OCI-LY1 (cell line): Measurements from ENCODE around the gene ARFGEF3.

Experiments
- H2AFZ ChIP-seq: fragments of 200-600 bp; sonication (generic), shearing (Covaris generic); 2 replicates; pipeline ENCODE4 v1.6.0; 2014; ENCODE audit warnings: antibody characterized with exemption, mild to moderate bottlenecking, low read length
- H3F3A ChIP-seq: fragments of 200-600 bp; sonication (generic), shearing (Covaris generic); 2 replicates; pipeline ENCODE4 v1.6.0; 2014; ENCODE audit warnings: mild to moderate bottlenecking, antibody characterized with exemption, low read length, moderate library complexity; ENCODE audit not compliant: insufficient read depth
- H3K27ac ChIP-seq: fragments of 200-600 bp; sonication (generic); 2 replicates; pipeline ENCODE4 v1.5.1; 2014; ENCODE audit warnings: low read length, mixed run types, mild to moderate bottlenecking, low read depth; ENCODE audit not compliant: poor library complexity, severe bottlenecking
- H3K27me3 ChIP-seq: fragments of 200-600 bp; sonication (generic); 2 replicates; pipeline ENCODE4 v1.6.0; 2014; ENCODE audit warnings: antibody characterized with exemption, mild to moderate bottlenecking, low read length, moderate library complexity; ENCODE audit not compliant: insufficient read depth
- H3K36me3 ChIP-seq: fragments of 200-600 bp; sonication (generic); 2 replicates; pipeline ENCODE4 v1.6.1; 2014; ENCODE audit warnings: mild to moderate bottlenecking, antibody characterized with exemption, low read length, moderate library complexity, mixed read lengths; ENCODE audit not compliant: insufficient read depth
- H3K4me1 ChIP-seq: fragments of 200-600 bp; sonication (generic); 2 replicates; pipeline ENCODE4 v1.5.1; 2014; ENCODE audit warnings: mild to moderate bottlenecking, low read length, moderate library complexity; ENCODE audit not compliant: insufficient read depth, severe bottlenecking
- H3K4me2 ChIP-seq: fragments of 200-600 bp; sonication (generic), shearing (Covaris generic); 2 replicates; pipeline ENCODE4 v1.6.1; 2014; ENCODE audit warnings: low read length
- H3K4me3 ChIP-seq: fragments of 200-600 bp; sonication (generic); 2 replicates; pipeline ENCODE4 v1.5.1; 2014; ENCODE audit warnings: low read length, low read depth, mild to moderate bottlenecking, mixed read lengths; ENCODE audit not compliant: poor library complexity, severe bottlenecking
- H3K79me2 ChIP-seq: fragments of 200-600 bp; shearing (Covaris generic); 2 replicates; pipeline ENCODE4 v1.6.1; 2016; ENCODE audit warnings: mixed run types, low read length, mixed read lengths; ENCODE audit not compliant: insufficient read depth
- H3K9ac ChIP-seq: fragments of 200-600 bp; sonication (generic), shearing (Covaris generic); 2 replicates; pipeline ENCODE4 v1.6.1; 2014; ENCODE audit warnings: mild to moderate bottlenecking, low read length, mixed read lengths
- H3K9me2 ChIP-seq: fragments of 200-600 bp; sonication (generic), shearing (Covaris generic); 2 replicates; pipeline ENCODE4 v1.6.1; 2014; ENCODE audit warnings: low read depth, mild to moderate bottlenecking, low read length, mixed read lengths
- H3K9me3 ChIP-seq: fragments of 200-600 bp; shearing (Covaris generic); 2 replicates; pipeline ENCODE4 v1.6.1; 2014; ENCODE audit warnings: low read length, mixed read lengths
- H4K20me1 ChIP-seq: fragments of 200-600 bp; sonication (generic), shearing (Covaris generic); 2 replicates; pipeline ENCODE4 v1.6.0; 2016; ENCODE audit warnings: mild to moderate bottlenecking, low read length; ENCODE audit not compliant: insufficient read depth
- EZH2 ChIP-seq: fragments of 200-600 bp; sonication (generic), shearing (Covaris generic); IDR thresholded peaks from 2 replicates; pipeline ENCODE4 v1.8.0; 2017; ENCODE audit warnings: borderline replicate concordance, mixed run types, mild to moderate bottlenecking, antibody characterized with exemption, low read length, moderate library complexity, mixed read lengths
- TF ChIP-seq, protein P1 (sequence below): fragments of 200-600 bp; sonication (generic), shearing (Covaris generic); IDR thresholded peaks from 2 replicates; pipeline ENCODE4 v1.5.1; 2017; ENCODE audit warnings: mild to moderate bottlenecking, antibody characterized with exemption, low read length, moderate library complexity, mixed read lengths

The ARFGEF3 gene

DNA sequence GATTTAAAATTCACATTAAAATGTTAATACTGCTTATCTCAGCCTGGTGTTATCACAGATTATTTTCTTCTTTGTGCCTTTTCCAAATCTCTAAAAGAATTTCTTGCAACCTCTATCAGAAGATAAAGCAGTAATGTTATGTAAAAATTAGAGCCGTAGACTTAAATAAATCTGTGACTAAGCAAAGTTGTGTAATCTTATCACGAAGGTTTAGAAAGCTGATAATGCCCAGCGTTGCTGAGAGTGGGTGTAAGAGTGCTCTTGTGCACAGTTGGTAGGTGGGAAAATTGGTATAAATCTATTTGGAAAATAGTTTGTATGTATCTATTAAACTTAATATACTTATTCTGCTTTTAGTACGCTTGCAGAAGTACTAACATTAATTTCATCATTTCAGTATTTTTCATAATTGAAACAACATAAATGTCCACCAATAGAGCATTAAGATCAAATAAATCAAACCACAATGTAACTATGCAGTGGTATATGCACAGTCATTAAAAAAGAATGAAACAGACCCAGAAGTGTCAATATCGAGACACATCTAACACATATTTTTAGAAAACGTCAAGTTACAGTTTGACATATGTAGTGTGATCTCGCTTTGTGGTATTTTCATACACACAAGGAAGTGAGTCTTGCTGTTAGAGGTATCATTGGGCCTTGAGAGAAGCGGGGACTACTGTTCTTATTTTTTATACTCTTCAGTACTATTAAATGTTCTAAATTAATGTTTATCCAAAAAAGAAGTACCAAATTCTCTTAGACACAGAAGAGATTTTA, 111.0 kb downstream of the ARFGEF3 start:
- no peaks in the 10 kb centered on the region for H3K27me3 ChIP-seq
- no peaks in the 10 kb centered on the region for H3K9me3 ChIP-seq
- no peaks in the 10 kb centered on the region for H3K9me2 ChIP-seq
- no peaks in the 10 kb centered on the region for H4K20me1 ChIP-seq
- TF ChIP-seq EZH2: no peak
- TF ChIP-seq, protein P1, sequence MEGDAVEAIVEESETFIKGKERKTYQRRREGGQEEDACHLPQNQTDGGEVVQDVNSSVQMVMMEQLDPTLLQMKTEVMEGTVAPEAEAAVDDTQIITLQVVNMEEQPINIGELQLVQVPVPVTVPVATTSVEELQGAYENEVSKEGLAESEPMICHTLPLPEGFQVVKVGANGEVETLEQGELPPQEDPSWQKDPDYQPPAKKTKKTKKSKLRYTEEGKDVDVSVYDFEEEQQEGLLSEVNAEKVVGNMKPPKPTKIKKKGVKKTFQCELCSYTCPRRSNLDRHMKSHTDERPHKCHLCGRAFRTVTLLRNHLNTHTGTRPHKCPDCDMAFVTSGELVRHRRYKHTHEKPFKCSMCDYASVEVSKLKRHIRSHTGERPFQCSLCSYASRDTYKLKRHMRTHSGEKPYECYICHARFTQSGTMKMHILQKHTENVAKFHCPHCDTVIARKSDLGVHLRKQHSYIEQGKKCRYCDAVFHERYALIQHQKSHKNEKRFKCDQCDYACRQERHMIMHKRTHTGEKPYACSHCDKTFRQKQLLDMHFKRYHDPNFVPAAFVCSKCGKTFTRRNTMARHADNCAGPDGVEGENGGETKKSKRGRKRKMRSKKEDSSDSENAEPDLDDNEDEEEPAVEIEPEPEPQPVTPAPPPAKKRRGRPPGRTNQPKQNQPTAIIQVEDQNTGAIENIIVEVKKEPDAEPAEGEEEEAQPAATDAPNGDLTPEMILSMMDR: no peak
- H3K9ac ChIP-seq: no peak overlapping the region
- no peaks in the 10 kb centered on the region for H3K36me3 ChIP-seq
- no peaks in the 10 kb centered on the region for H3K79me2 ChIP-seq
- no peak overlapping the region for H3K27ac ChIP-seq
- no peak overlapping the region for H3K4me2 ChIP-seq
- H3K4me1 ChIP-seq: no peaks in the 10 kb centered on the region
- no peaks in the 10 kb centered on the region for H3F3A ChIP-seq
- H3K4me3 ChIP-seq: no peak overlapping the region
- no peak overlapping the region for H2AFZ ChIP-seq

DNA sequence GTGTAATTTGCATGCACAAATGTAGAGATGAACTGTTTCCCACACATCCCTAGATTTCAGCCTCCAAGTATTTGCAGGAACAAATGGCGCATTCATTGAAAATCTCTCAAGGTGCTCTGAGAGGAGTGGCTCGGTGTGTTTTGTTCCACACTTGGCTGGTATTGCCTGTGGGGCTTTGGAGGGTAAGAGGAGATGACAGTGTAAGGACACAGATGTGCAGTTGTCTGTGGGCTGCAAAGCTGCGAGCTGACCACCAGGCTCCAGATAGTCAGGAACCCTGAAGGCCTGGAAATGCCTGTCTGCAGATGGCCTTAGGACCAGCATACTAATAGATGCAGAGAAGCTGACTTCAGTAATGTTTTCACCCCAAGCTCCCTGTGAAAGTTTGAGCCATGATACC, 114.2 kb downstream of the ARFGEF3 start:
- no peaks in the 10 kb centered on the region for H3K79me2 ChIP-seq
- H4K20me1 ChIP-seq: no peaks in the 10 kb centered on the region
- no peak for TF ChIP-seq EZH2
- H3K4me2 ChIP-seq: no peak overlapping the region
- no peak overlapping the region for H3K27ac ChIP-seq
- H3K9me2 ChIP-seq: no peaks in the 10 kb centered on the region
- H3F3A ChIP-seq: no peaks in the 10 kb centered on the region
- no peaks in the 10 kb centered on the region for H3K9me3 ChIP-seq
- no peaks in the 10 kb centered on the region for H3K4me1 ChIP-seq
- H3K4me3 ChIP-seq: no peak overlapping the region
- H2AFZ ChIP-seq: no peak overlapping the region
- H3K36me3 ChIP-seq: no peaks in the 10 kb centered on the region
- H3K9ac ChIP-seq: no peak overlapping the region
- no peaks in the 10 kb centered on the region for H3K27me3 ChIP-seq

DNA sequence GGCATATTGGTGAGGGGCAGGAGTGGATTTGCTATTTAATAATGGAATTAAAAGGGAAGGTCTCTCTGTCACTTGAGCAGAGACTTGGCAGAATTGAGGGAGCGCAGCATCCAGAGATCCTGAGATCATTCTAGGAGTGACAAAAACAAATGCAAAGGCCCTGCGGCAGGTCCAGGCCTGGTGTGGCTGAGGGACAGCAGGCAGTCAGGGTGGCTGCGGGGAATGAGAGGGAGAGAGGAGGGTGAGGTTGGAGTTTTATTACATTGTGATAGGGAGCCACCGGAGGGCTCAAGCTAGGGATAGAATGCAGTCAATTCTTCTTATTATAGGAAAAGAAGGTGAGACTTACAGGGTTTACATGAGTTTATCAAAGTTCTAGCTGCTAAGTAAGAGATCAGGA, 116.1 kb downstream of the ARFGEF3 start:
- Histone ChIP-seq H3F3A (no peaks in the 10 kb centered on the region), H4K20me1 (no peaks in the 10 kb centered on the region), H3K9me3 (no peaks in the 10 kb centered on the region), H3K9me2 (no peaks in the 10 kb centered on the region), H2AFZ (no peak overlapping the region), H3K27me3 (no peaks in the 10 kb centered on the region), H3K9ac (no peak overlapping the region), H3K27ac (no peak overlapping the region), H3K4me2 (no peak overlapping the region), H3K4me3 (no peak overlapping the region), H3K79me2 (no peaks in the 10 kb centered on the region), H3K36me3 (no peaks in the 10 kb centered on the region), H3K4me1 (no peaks in the 10 kb centered on the region)
- TF ChIP-seq EZH2: no peak
- TF ChIP-seq, protein P1: no peak

DNA sequence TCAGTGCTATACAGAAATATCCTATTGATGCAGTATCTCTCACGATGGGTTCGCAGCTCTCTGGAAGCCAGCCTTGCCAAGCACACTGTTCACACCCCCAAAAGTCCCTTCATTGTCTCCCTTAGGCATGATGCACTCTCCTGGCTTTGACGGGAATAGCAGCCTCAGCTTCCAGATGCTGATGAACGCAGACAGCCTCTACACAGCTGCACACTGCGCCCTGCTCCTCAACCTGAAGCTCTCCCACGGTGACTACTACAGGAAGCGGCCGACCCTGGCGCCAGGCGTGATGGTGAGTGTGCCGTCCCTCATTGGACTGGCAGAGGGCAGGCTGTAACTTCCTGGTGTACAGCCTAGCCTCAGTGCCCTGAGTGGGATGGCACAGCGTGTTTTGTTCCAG, 116.6 kb downstream of the ARFGEF3 start:
- no peak for TF ChIP-seq EZH2
- TF ChIP-seq, protein P1: no peak
- no peak overlapping the region for H3K4me2 ChIP-seq
- no peaks in the 10 kb centered on the region for H4K20me1 ChIP-seq
- no peaks in the 10 kb centered on the region for H3K79me2 ChIP-seq
- no peaks in the 10 kb centered on the region for H3K9me3 ChIP-seq
- H2AFZ ChIP-seq: no peak overlapping the region
- H3F3A ChIP-seq: no peaks in the 10 kb centered on the region
- no peaks in the 10 kb centered on the region for H3K9me2 ChIP-seq
- no peaks in the 10 kb centered on the region for H3K36me3 ChIP-seq
- H3K4me3 ChIP-seq: no peak overlapping the region
- H3K9ac ChIP-seq: no peak overlapping the region
- H3K27ac ChIP-seq: no peak overlapping the region
- no peaks in the 10 kb centered on the region for H3K4me1 ChIP-seq
- H3K27me3 ChIP-seq: no peaks in the 10 kb centered on the region
